Trophoblast cell (in vitro differentiated cells and primary cell): ENCODE measurements around the gene POFUT1.
"Not testable (repeated sequence)": the region's sequence is repeated elsewhere in the genome, so short reads cannot be mapped to it uniquely, and the experiment has no call there.

Source experiments
- DNase-seq, 2 donors: peaks; one replicate each; pipeline ENCODE4 v3.0.0-alpha.2; 2016
- H2AFZ ChIP-seq: 2 replicates; pipeline ENCODE4 v1.6.1; 2013; ENCODE audit warnings: low read length, moderate library complexity, mild to moderate bottlenecking; ENCODE audit not compliant: insufficient read depth, poor library complexity
- H2AK5ac ChIP-seq: 2 replicates; pipeline ENCODE4 v1.6.1; 2013; ENCODE audit warnings: mild to moderate bottlenecking, low read length
- H2BK120ac ChIP-seq: 2 replicates; pipeline ENCODE4 v1.6.1; 2013; ENCODE audit warnings: low read length, mild to moderate bottlenecking, moderate library complexity; ENCODE audit not compliant: insufficient read depth, poor library complexity
- H2BK12ac ChIP-seq: 2 replicates; pipeline ENCODE4 v1.6.1; 2013; ENCODE audit warnings: mild to moderate bottlenecking, low read length, moderate library complexity
- H2BK5ac ChIP-seq: 2 replicates; pipeline ENCODE4 v1.6.1; 2013; ENCODE audit warnings: low read length, low read depth, moderate library complexity, mild to moderate bottlenecking; ENCODE audit not compliant: poor library complexity
- H3K14ac ChIP-seq: 2 replicates; pipeline ENCODE4 v1.6.1; 2013; ENCODE audit warnings: mild to moderate bottlenecking, low read length
- H3K18ac ChIP-seq: 2 replicates; pipeline ENCODE4 v1.6.1; 2013; ENCODE audit warnings: mild to moderate bottlenecking, low read length
- H3K23ac ChIP-seq: 2 replicates; pipeline ENCODE4 v1.6.1; 2013; ENCODE audit warnings: low read length
- H3K27ac ChIP-seq: 2 replicates; pipeline ENCODE4 v1.5.1; 2013; ENCODE audit warnings: low read depth, mild to moderate bottlenecking, inconsistent platforms, low read length, moderate library complexity
- H3K27me3 ChIP-seq: 2 replicates; pipeline ENCODE4 v1.6.1; 2013; ENCODE audit warnings: inconsistent platforms, mild to moderate bottlenecking, low read length, moderate library complexity; ENCODE audit not compliant: insufficient read depth
- H3K36me3 ChIP-seq, 2 experiments: 1 replicate in 1 of 2; 2 replicates in 1 of 2; pipeline ENCODE4 v1.6.1; 2013; ENCODE audit warnings: low read length in 2 of 2, mild to moderate bottlenecking in 2 of 2, moderate library complexity in 1 of 2; ENCODE audit not compliant: insufficient read depth in 2 of 2, control insufficient read depth in 1 of 2
- H3K4ac ChIP-seq: 2 replicates; pipeline ENCODE4 v1.6.1; 2013; ENCODE audit warnings: low read depth, mild to moderate bottlenecking, low read length, moderate library complexity
- H3K4me1 ChIP-seq, 2 experiments: 1 replicate in 1 of 2; 2 replicates in 1 of 2; pipeline ENCODE4 v1.6.1; 2013; ENCODE audit warnings: low read length in 2 of 2, mild to moderate bottlenecking in 2 of 2, moderate library complexity in 1 of 2; ENCODE audit not compliant: insufficient read depth in 2 of 2, control insufficient read depth in 1 of 2
- H3K4me2 ChIP-seq: 2 replicates; pipeline ENCODE4 v1.6.1; 2013; ENCODE audit warnings: inconsistent platforms, mild to moderate bottlenecking, low read length, moderate library complexity
- H3K4me3 ChIP-seq: 2 replicates; pipeline ENCODE4 v1.5.1; 2013; ENCODE audit warnings: mild to moderate bottlenecking, low read depth, low read length, inconsistent platforms
- H3K79me1 ChIP-seq: one replicate; pipeline ENCODE4 v1.6.1; 2013; ENCODE audit warnings: low read length
- H3K79me2 ChIP-seq: 2 replicates; pipeline ENCODE4 v1.6.1; 2013; ENCODE audit warnings: low read length, mild to moderate bottlenecking; ENCODE audit not compliant: control insufficient read depth, insufficient read depth, poor library complexity
- H3K9ac ChIP-seq: 2 replicates; pipeline ENCODE4 v1.6.1; 2013; ENCODE audit warnings: mild to moderate bottlenecking, low read length
- H3K9me3 ChIP-seq: 2 replicates; pipeline ENCODE4 v1.6.1; 2013; ENCODE audit warnings: low read depth, mild to moderate bottlenecking, control low read depth, inconsistent platforms, low read length; ENCODE audit not compliant: insufficient read depth
- H4K12ac ChIP-seq: 2 replicates; pipeline ENCODE4 v1.6.1; 2013; ENCODE audit warnings: low read depth, mild to moderate bottlenecking, low read length, moderate library complexity
- H4K8ac ChIP-seq: 2 replicates; pipeline ENCODE4 v1.6.1; 2013; ENCODE audit warnings: low read depth, mild to moderate bottlenecking, low read length, moderate library complexity
- H4K91ac ChIP-seq: one replicate; pipeline ENCODE4 v1.6.1; 2013; ENCODE audit warnings: low read depth, mild to moderate bottlenecking, low read length, moderate library complexity
- WGBS: extraction: QIAGEN DNeasy Blood & Tissue Kit; methylation state at CpG from one replicate; pipeline ENCODE4 v1.1.7; 2013; ENCODE audit warnings: missing lambda C conversion rate; ENCODE audit not compliant: insufficient read length, insufficient coverage; ENCODE audit errors: extremely low coverage; 5-methylcytosine and 5-hydroxymethylcytosine counted together

POFUT1 gene

GRCh38 chr20:32249030-32249738, 41.5 kb downstream of the POFUT1 start:
- H3K4me1 ChIP-seq: no peaks in the 10 kb centered on the region
- no peaks in the 10 kb centered on the region for H3K9me3 ChIP-seq
- H3K79me1 ChIP-seq: no peaks in the 10 kb centered on the region
- no peak overlapping the region for H3K4me2 ChIP-seq
- H2BK5ac ChIP-seq: no peak overlapping the region
- no peak overlapping the region for H2AFZ ChIP-seq
- no peak overlapping the region for H2AK5ac ChIP-seq
- H3K36me3 ChIP-seq: no peaks in the 10 kb centered on the region
- H3K14ac ChIP-seq: no peak overlapping the region
- no peak overlapping the region for H4K12ac ChIP-seq
- H3K23ac ChIP-seq: no peak overlapping the region
- no peak overlapping the region for H2BK12ac ChIP-seq
- no peak overlapping the region for H4K91ac ChIP-seq
- no peaks in the 10 kb centered on the region for H3K79me2 ChIP-seq
- no CpG with 5 or more reads among the region's 9 CpGs for WGBS
- no peak overlapping the region for H3K4me3 ChIP-seq
- H2BK120ac ChIP-seq: no peak overlapping the region
- H4K8ac ChIP-seq: no peak overlapping the region
- H3K27me3 ChIP-seq: no peaks in the 10 kb centered on the region
- DNase-seq: no peak
- no peak overlapping the region for H3K9ac ChIP-seq
- no peak overlapping the region for H3K18ac ChIP-seq
- no peak overlapping the region for H3K4ac ChIP-seq
- H3K27ac ChIP-seq: no peak overlapping the region

GRCh38 chr20:32251470-32251869, 43.8 kb downstream of the POFUT1 start:
- H3K4me3 ChIP-seq: no peak overlapping the region
- no peak overlapping the region for H2AK5ac ChIP-seq
- H3K4ac ChIP-seq: no peak overlapping the region
- H3K18ac ChIP-seq: no peak overlapping the region
- H3K4me1 ChIP-seq: peaks cover 0 to 5% of the 10 kb centered on the region in 2 experiments
- WGBS: no CpG with 5 or more reads among the region's 3 CpGs
- no peak overlapping the region for H3K14ac ChIP-seq
- H2BK5ac ChIP-seq: no peak overlapping the region
- no peak overlapping the region for H3K9ac ChIP-seq
- no peaks in the 10 kb centered on the region for H3K27me3 ChIP-seq
- no peak overlapping the region for H2BK12ac ChIP-seq
- H2AFZ ChIP-seq: no peak overlapping the region
- H4K12ac ChIP-seq: no peak overlapping the region
- H2BK120ac ChIP-seq: no peak overlapping the region
- H3K79me2 ChIP-seq: no peaks in the 10 kb centered on the region
- H3K36me3 ChIP-seq: no peaks in the 10 kb centered on the region
- H4K8ac ChIP-seq: no peak overlapping the region
- no peak overlapping the region for H3K4me2 ChIP-seq
- H4K91ac ChIP-seq: no peak overlapping the region
- no peaks in the 10 kb centered on the region for H3K79me1 ChIP-seq
- DNase-seq: no peak
- H3K9me3 ChIP-seq: no peaks in the 10 kb centered on the region
- no peak overlapping the region for H3K27ac ChIP-seq
- H3K23ac ChIP-seq: no peak overlapping the region

- H3K4me1 ChIP-seq: peaks cover 0 to 5% of the 10 kb centered on the region in 2 experiments
- H2BK120ac ChIP-seq: no peak overlapping the region
- no peak overlapping the region for H2AK5ac ChIP-seq
- H3K79me1 ChIP-seq: no peaks in the 10 kb centered on the region
- no peak overlapping the region for H3K18ac ChIP-seq
- H3K79me2 ChIP-seq: no peaks in the 10 kb centered on the region
- DNase-seq: no peak
- no peaks in the 10 kb centered on the region for H3K27me3 ChIP-seq
- H3K36me3 ChIP-seq: no peaks in the 10 kb centered on the region
- no peak overlapping the region for H3K4me2 ChIP-seq
- no peak overlapping the region for H2AFZ ChIP-seq
- no peak overlapping the region for H3K4ac ChIP-seq
- H3K9me3 ChIP-seq: no peaks in the 10 kb centered on the region
- no peak overlapping the region for H2BK5ac ChIP-seq
- H4K91ac ChIP-seq: no peak overlapping the region
- H3K14ac ChIP-seq: no peak overlapping the region
- H2BK12ac ChIP-seq: no peak overlapping the region
- no CpG with 5 or more reads among the region's 6 CpGs for WGBS
- no peak overlapping the region for H4K12ac ChIP-seq
- H3K9ac ChIP-seq: no peak overlapping the region
- H3K27ac ChIP-seq: no peak overlapping the region
- no peak overlapping the region for H3K4me3 ChIP-seq
- no peak overlapping the region for H4K8ac ChIP-seq
- H3K23ac ChIP-seq: no peak overlapping the region
These were observed 44.5 kb downstream of the POFUT1 start for GRCh38 chr20:32252189-32252588.

- not testable (repeated sequence) for DNase-seq, H2BK120ac ChIP-seq, H3K27ac ChIP-seq, H3K14ac ChIP-seq, H3K9ac ChIP-seq, H4K12ac ChIP-seq, H3K4me1 ChIP-seq, H4K91ac ChIP-seq, H2BK12ac ChIP-seq, H3K4ac ChIP-seq, H3K4me2 ChIP-seq, H3K79me1 ChIP-seq, H4K8ac ChIP-seq, H3K79me2 ChIP-seq, H2AFZ ChIP-seq, H3K27me3 ChIP-seq, H3K18ac ChIP-seq, H2BK5ac ChIP-seq, H3K23ac ChIP-seq, H3K36me3 ChIP-seq, H3K9me3 ChIP-seq, H3K4me3 ChIP-seq, H2AK5ac ChIP-seq
- no CpG with 5 or more reads among the region's 10 CpGs for WGBS
These were observed 53.3 kb downstream of the POFUT1 start for GRCh38 chr20:32260973-32261372.
